Liver (tissue), 9 donors: Measurements from ENCODE around the gene PTGIS. TPM values are rescaled to one million over a fixed set of nuclear protein-coding genes. Genes with fewer than 3 reads are reported as not detected.

Experiments used
- DNase-seq: peaks from one replicate; pipeline ENCODE4 v3.0.0-alpha.2; 2017; ENCODE audit warnings: low spot score
- H3K27ac ChIP-seq, 2 donors: one replicate each; pipeline ENCODE4 v1.7.0; 2013; ENCODE audit warnings: inconsistent platforms in 2 of 2, low read length in 2 of 2, control low read depth in 1 of 2, low read depth in 1 of 2, mild to moderate bottlenecking in 1 of 2
- H3K27me3 ChIP-seq, 4 donors: one replicate each; pipeline versions ENCODE4 v1.6.1 to v1.7.0; 2013; ENCODE audit warnings: low read length in 3 of 4, inconsistent platforms in 1 of 4, mild to moderate bottlenecking in 1 of 4, moderate library complexity in 1 of 4; ENCODE audit not compliant: control insufficient read depth in 4 of 4, insufficient read depth in 4 of 4
- H3K36me3 ChIP-seq, 4 donors: one replicate each; pipeline versions ENCODE4 v1.6.1 to v1.7.0; 2013; ENCODE audit warnings: low read length in 3 of 4, mild to moderate bottlenecking in 3 of 4, low read depth in 1 of 4, moderate library complexity in 1 of 4; ENCODE audit not compliant: control insufficient read depth in 4 of 4, insufficient read depth in 3 of 4
- H3K4me1 ChIP-seq, 4 donors: one replicate each; pipeline versions ENCODE4 v1.6.1 to v1.7.0; 2013; ENCODE audit warnings: low read length in 3 of 4, mild to moderate bottlenecking in 3 of 4, moderate library complexity in 1 of 4; ENCODE audit not compliant: control insufficient read depth in 4 of 4, insufficient read depth in 4 of 4
- H3K4me3 ChIP-seq, 3 donors: one replicate each; pipeline versions ENCODE4 v1.6.1 to v1.7.0; 2013; ENCODE audit warnings: low read length in 3 of 3, control low read depth in 1 of 3, low read depth in 1 of 3, mild to moderate bottlenecking in 1 of 3
- H3K9ac ChIP-seq, 2 donors: one replicate each; pipeline ENCODE4 v1.7.0; 2013; ENCODE audit warnings: low read length in 2 of 2, mild to moderate bottlenecking in 2 of 2, moderate library complexity in 2 of 2, control low read depth in 1 of 2, low read depth in 1 of 2
- H3K9me3 ChIP-seq, 4 donors: one replicate each; pipeline versions ENCODE4 v1.6.1 to v1.7.0; 2013; ENCODE audit warnings: low read length in 3 of 4; ENCODE audit not compliant: control insufficient read depth in 4 of 4
- EGR1 ChIP-seq, 2 donors: IDR thresholded peaks; 2 replicates each; pipeline ENCODE4 v1.6.1; 2016 to 2018; ENCODE audit warnings: antibody characterized with exemption in 2 of 2, low read depth in 2 of 2
- FOXA1 ChIP-seq: IDR thresholded peaks from 2 replicates; pipeline ENCODE4 v1.6.1; 2016; ENCODE audit warnings: antibody characterized with exemption
- FOXA2 ChIP-seq: IDR thresholded peaks from 2 replicates; pipeline ENCODE4 v1.6.1; 2016; ENCODE audit warnings: antibody characterized with exemption
- GABPA ChIP-seq, 2 donors: IDR thresholded peaks in 1 of 2; conservative IDR thresholded peaks in 1 of 2; 2 replicates each; pipeline ENCODE4 v1.6.1; 2016; ENCODE audit warnings: antibody characterized with exemption in 2 of 2, mild to moderate bottlenecking in 1 of 2, moderate library complexity in 1 of 2
- HNF4A ChIP-seq, 2 donors: conservative IDR thresholded peaks; 2 replicates each; pipeline ENCODE4 v1.6.1; 2016; ENCODE audit warnings: antibody characterized with exemption in 2 of 2, mild to moderate bottlenecking in 2 of 2
- HNF4G ChIP-seq: IDR thresholded peaks from 2 replicates; pipeline ENCODE4 v1.6.1; 2016; ENCODE audit warnings: antibody characterized with exemption
- JUND ChIP-seq, 2 donors: IDR thresholded peaks; 2 replicates each; pipeline ENCODE4 v1.6.1; 2016; ENCODE audit warnings: antibody characterized with exemption in 2 of 2
- MAX ChIP-seq: IDR thresholded peaks from 2 replicates; pipeline ENCODE4 v1.6.1; 2016; ENCODE audit warnings: antibody characterized with exemption
- NR2F2 ChIP-seq: IDR thresholded peaks from 2 replicates; pipeline ENCODE4 v1.6.1; 2016; ENCODE audit warnings: antibody characterized with exemption
- RAD21 ChIP-seq, 2 donors: IDR thresholded peaks; 2 replicates each; pipeline ENCODE4 v1.6.1; 2016; ENCODE audit warnings: antibody characterized with exemption in 2 of 2, mild to moderate bottlenecking in 2 of 2
- REST ChIP-seq: IDR thresholded peaks from 2 replicates; pipeline ENCODE4 v1.6.1; 2016; ENCODE audit warnings: antibody characterized with exemption, mild to moderate bottlenecking
- RXRA ChIP-seq, 2 donors: IDR thresholded peaks; 2 replicates each; pipeline ENCODE4 v1.6.1; 2017 to 2018; ENCODE audit warnings: antibody characterized with exemption in 2 of 2, mild to moderate bottlenecking in 1 of 2
- YY1 ChIP-seq: IDR thresholded peaks from 2 replicates; pipeline ENCODE4 v1.6.1; 2016; ENCODE audit warnings: antibody characterized with exemption, mild to moderate bottlenecking
- WGBS: extraction: QIAGEN DNeasy Blood & Tissue Kit; methylation state at CpG from one replicate; pipeline ENCODE4 v1.1.7; 2013; 5-methylcytosine and 5-hydroxymethylcytosine counted together
- polyA plus RNA-seq, 2 donors: library from polyadenylated mRNA; stranded (reverse) in 1 of 2; unstranded in 1 of 2; fragments of 200-250 nt in 1 of 2; fragments of >200 nt in 1 of 2; fragmentation: Nextera tagmentation in 1 of 2; extraction: Ambion mirVana in 1 of 2; gene quantifications; one replicate each; pipeline versions ENCODE4 v1.2.1 to v1.2.3, GENCODE V29; 2013 to 2015
- total RNA-seq, 2 donors: library from RNA; depleted of rRNA; stranded (reverse); fragments of >200 nt; gene quantifications; one replicate each; pipeline ENCODE4 v1.2.3, GENCODE V29; 2014
- TF ChIP-seq, protein P1 (sequence below): IDR thresholded peaks from 2 replicates; pipeline ENCODE4 v1.6.1; 2016; ENCODE audit warnings: antibody characterized with exemption
- donor health status: healthy.
- donor health status: healthy.
- donor health status: healthy.
- donor health status: healthy.
- donor health status: healthy.

Gene PTGIS
- total and polyA plus RNA-seq, 4 donors, result 2.2 to 6.3 (median 3.8) TPM

DNA sequence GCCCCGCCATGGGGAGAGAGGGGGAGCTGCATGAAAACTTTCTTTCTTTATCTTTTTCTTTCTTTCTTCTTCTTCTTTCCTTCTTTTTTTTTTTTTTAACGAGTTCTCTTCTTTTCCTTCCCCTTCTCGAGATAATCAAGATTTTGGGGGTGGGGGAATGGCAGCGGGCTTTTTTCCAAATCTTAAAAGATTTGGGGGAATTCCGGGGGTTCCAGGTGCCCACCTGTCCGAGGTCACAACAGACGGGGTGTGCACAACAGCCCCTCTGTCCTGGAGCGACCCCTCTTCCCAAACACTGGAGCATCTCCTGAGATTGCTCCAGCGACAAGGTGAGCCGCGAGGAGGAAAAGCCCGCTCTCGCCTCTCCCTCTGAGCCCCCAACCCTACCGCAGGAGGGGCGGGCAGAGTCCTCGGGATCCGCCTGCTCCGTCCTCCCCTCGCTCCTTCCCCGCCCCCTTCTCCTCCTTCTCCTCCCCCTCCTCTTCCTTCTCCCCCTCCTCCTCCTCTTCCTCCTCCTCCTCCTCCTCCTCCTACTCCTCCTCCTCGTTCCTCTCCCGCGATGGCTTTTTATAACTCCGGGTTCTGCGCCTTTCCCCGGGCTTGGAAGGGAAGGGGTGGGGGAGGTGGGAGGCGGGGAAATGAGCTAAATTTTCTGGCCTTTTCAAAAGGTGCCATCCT, 84.8 kb downstream of the PTGIS start:
- peaks cover 18 to 58% (median 30%) of the 10 kb centered on the region in 4 donors for H3K4me1 ChIP-seq
- H3K9me3 ChIP-seq, result no peaks in the 10 kb centered on the region
- DNase-seq, result no peak
- no peaks in the 10 kb centered on the region for H3K36me3 ChIP-seq
- H3K4me3 ChIP-seq, result peak overlapping the region; percentile 50 to 72 (median 54)
- WGBS, result 6% methylated on average over 27 of the region's 27 CpGs
- TF ChIP-seq, protein P1, sequence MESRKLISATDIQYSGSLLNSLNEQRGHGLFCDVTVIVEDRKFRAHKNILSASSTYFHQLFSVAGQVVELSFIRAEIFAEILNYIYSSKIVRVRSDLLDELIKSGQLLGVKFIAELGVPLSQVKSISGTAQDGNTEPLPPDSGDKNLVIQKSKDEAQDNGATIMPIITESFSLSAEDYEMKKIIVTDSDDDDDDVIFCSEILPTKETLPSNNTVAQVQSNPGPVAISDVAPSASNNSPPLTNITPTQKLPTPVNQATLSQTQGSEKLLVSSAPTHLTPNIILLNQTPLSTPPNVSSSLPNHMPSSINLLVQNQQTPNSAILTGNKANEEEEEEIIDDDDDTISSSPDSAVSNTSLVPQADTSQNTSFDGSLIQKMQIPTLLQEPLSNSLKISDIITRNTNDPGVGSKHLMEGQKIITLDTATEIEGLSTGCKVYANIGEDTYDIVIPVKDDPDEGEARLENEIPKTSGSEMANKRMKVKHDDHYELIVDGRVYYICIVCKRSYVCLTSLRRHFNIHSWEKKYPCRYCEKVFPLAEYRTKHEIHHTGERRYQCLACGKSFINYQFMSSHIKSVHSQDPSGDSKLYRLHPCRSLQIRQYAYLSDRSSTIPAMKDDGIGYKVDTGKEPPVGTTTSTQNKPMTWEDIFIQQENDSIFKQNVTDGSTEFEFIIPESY, result no peak
- TF ChIP-seq MAX (no peak), FOXA2 (no peak), GABPA (IDR thresholded peaks at IDR 0.05 in 1 of 2, conservative IDR thresholded peaks at IDR 0.05 in 1 of 2) (no peak), RAD21 (IDR thresholded peaks at IDR 0.05) (no peak), RXRA (IDR thresholded peaks at IDR 0.05) (no peak), YY1 (no peak)
- no peak overlapping the region for H3K27ac ChIP-seq
- no peak overlapping the region for H3K9ac ChIP-seq
- no peaks in the 10 kb centered on the region for H3K27me3 ChIP-seq

DNA sequence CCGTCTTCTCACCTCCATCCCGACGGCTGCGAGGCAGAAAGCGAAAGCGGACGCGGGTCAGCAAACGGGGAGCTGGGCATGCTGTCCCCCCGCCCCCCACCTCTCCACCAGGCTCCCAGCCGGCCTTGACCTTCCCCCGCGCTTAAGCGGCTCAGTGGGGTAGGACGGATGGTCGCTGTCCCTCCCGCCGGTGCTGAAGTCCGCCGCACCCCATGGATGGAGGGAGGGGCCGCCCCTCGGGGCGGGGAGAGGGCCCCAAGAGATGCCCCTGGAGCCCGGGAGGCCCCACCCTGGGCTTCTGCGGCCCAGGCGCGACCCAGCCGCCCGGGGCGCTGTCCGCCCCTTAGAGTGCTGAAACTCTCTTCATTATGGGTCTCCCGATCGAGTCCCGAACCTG, 85.3 kb downstream of the PTGIS start, which contains the start of gene KCNB1:
Gene KCNB1, minus strand, starts transcription at position 48 of the 397 bp plus-strand sequence. CDS start 188 bp downstream, outside the sequence.
- whole genome bisulfite sequencing, result 6% methylated on average over 34 of the region's 34 CpGs
- H3K4me1 ChIP-seq, result peaks cover 21 to 64% (median 35%) of the 10 kb centered on the region in 4 donors
- peak within 1 kb of the TSS in 2 of 3 donors; percentile 3 to 72 for H3K4me3 ChIP-seq
- TF ChIP-seq HNF4G (no peak), JUND (IDR thresholded peaks at IDR 0.05) (no peak), FOXA2 (no peak), YY1 (no peak), GABPA (IDR thresholded peaks at IDR 0.05 in 1 of 2, conservative IDR thresholded peaks at IDR 0.05 in 1 of 2) (no peak), RAD21 (IDR thresholded peaks at IDR 0.05) (peak; percentile 13 to 24), EGR1 (IDR thresholded peaks at IDR 0.05; ENCODE audit: low read depth in 2 of 2) (no peak), NR2F2 (no peak), RXRA (IDR thresholded peaks at IDR 0.05) (no peak), REST (peak; percentile 99), FOXA1 (no peak), HNF4A (conservative IDR thresholded peaks at IDR 0.05) (peak in 1 of 2 donors; percentile 6)
- TF ChIP-seq, protein P1, result no peak
- no peaks in the 10 kb centered on the region for H3K27me3 ChIP-seq
- peak; percentile 57 for DNase-seq
- H3K27ac ChIP-seq, result no peak within 1 kb of the TSS
- H3K9ac ChIP-seq, result no peak within 1 kb of the TSS
- no peaks in the 10 kb centered on the region for H3K9me3 ChIP-seq
- no peaks in the 10 kb centered on the region for H3K36me3 ChIP-seq
